NCI-H2196 (cell line): Measurements from ENCODE around the gene SMAD7.

ENCODE experiments used
- DNase-seq: peaks from one replicate; lab custom pipeline; 2025; ENCODE audit not compliant: unreplicated experiment; lab: John Stamatoyannopoulos, UW

Gene SMAD7

DNA sequence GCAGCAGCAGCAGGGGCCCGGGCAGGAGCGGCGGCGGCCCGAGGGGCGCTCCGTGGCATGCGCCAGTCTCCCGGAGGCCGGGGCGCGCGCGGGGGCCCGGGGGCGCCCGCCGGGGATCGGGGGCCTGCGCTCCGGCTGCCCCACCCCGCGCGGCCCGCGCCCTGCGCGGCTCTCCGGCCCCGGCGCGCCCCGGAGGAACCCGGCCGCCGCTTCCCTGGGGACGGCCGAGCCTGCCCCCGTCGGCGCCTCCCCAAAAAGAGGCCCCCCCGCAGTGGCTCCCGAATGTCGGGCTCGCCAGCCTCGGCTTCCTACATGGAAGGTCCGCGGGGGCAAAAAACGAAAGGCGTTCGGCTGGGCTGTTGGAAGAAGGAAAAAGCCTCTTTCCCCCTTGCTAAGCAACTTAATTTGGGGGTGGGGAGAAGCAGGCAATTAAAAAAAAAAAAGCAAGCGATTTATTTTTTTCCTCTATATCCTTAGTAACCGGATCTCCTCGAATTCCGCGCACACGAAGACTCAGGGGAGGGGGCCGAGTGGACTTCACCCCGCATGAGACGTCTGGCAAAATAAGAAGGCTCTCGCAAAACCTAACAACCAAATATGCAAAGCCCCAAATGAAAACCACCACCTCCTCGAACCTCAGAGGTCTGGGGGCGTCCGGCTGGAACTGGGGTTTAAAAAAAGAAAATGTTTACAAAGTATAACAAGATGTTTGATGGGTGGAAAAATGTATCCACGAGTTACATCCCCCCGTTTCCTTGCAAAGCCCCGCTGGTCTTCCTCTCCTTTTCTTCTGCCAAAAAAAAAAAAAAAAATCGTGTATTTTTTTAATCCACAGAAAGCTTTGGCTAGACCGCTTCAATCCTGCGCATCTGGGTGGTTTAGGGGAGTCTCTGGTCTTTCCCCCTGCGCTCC is at the start of gene SMAD7:
SMAD7 (minus strand) TSS at position 430 of the 912 bp plus-strand sequence. CDS start 541 bp downstream, outside the sequence.
- no peak for DNase-seq

DNA sequence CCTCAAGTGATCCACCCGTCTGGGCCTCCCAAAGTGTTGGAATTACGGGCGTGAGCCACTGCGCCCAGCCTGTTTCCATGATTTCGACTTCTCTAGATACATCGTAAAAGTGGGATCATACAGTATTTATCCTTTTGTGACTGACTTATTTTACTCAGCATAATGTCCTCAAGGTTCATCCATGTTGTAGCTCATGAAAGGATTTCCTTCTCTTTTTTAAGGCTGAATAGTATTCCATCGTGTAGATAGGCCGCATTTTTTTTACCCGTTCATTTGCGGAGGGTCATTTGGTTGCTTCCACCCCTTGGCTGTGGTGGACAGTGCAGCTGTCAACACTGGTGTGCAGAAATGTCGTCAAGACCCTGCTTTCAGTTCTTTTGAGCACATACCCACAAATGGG is 48.8 kb upstream of the SMAD7 start:
- no peak for DNase-seq

DNA sequence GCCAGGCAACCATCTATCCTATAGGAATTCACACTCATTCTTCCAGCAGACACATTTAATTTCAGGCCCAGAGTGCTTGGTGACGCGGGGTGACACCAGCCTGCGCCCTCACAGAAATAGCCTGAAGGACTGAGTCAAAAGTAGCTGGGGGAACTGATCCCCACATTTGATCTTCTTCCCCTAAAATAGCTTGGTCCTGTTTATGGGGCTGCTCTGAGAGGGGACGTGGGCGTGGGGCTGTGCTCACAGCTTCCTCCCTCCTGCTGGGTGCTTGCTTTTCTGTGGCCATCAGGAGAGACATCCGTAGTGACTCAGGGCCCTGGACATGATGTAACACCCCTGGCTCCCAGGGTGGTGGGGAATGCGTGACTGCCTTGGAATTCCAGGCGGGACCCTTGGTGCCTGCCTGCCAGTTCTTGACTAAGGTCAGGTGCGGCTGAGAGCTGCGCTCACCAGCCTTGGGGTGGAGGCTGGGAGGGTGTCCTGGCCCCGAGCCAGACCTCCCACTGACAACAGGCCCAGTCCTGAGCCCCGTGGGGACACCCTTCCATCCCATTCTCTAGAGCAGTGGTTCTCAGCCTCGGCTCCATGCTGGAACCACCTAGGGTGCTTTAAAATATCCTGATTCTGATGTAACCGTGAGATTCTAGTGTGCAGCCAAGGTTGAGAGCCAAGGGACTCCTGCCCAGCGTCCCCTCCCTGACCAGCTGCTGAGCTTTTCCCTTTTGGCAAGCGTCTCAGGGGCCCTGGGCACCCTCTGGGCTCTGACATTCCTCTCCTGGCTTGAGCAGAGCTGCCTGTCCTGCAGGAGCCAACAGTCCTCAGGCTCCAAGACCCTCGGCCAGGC is 47.4 kb upstream of the SMAD7 start:
- DNase-seq = no peak

DNA sequence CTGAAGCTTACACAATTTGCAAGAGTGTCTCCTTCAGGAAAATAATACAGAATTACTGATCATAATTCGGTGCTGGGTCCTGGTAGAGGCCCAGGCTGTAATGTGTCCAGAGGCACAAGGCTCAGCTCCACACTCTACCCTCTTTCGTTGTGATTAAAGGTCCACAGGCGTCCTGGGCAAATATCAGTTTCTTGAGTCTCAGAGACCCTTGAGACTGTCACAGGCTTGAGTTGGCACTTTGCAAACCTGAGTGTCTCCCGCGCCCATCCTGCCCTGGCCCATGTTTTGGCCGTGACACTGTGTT is 46.9 kb upstream of the SMAD7 start:
- no peak for DNase-seq

- DNase-seq = peak; percentile 13
These were observed 46.2 kb upstream of the SMAD7 start for GRCh38 chr18:48996901-48997463.

DNA sequence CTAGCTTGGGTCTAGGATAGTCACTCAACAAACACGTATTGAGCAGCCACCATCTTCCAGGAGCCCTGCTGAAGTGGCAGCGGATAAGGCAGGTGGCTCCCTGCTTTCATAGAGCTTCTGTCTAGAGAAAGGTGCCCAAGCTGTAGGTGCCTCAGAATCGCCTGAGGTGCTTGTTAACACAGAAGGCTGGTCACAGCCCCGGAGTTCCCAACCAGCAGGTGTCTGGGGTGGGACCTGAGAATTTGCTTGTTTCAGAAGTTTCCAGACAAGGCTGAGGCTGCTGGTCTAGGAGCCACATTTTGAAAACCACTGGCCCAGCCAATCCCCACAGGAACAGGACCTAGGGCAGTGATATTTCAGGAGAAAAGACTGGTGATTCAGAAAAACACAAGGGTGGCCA is 45.3 kb upstream of the SMAD7 start:
- no peak for DNase-seq

DNA sequence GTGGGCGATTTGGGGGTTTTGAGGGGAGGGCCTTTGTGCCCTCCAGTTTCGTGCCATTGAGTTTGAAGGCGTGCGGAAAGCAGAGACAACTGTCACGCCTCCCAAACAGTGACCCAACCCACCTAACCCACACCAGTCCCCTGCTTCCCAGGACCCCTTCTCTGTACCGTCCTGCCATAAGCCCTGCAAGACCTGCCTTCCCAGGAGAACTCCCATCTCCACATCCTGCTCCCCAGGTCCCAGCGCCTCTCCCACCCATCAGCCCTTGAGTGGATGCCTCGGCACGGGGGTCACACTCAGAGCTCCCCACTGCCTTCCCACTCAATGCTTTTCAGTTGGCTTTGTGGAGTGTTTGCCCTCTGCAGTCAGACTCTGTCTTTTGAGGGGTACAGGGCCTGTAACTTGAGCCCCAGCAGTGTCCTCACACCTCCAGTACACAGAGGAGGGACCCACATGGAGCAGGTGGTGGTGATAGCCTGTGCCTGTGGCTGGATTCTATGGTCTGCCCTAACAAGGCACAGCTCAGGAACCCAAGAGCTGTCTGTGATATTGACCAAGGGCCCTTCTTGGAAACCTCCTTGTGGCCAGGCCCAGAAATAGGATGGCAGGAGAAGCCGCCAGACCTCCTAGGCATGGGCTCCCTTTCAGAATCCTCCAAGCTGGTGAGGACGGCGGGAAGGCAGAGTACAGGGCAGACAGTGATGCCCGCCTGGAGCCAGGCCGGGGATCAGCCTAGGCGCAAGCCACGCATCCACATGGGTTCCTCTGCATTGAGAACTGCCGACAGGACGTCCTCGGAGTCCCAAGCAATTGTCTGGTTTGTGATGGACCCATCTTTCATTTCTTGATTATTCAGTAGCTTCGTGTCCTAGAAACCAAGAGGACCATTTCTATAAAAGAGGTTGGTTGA is 44.4 kb upstream of the SMAD7 start:
- DNase-seq = no peak

GRCh38 chr18:48994044-48994651 is 43.4 kb upstream of the SMAD7 start:
- DNase-seq = peak; percentile 16

- DNase-seq = peak; percentile 25
These were observed 42.8 kb upstream of the SMAD7 start for GRCh38 chr18:48993586-48993985.

GRCh38 chr18:48992791-48993555 is 42.2 kb upstream of the SMAD7 start:
- no peak for DNase-seq

DNA sequence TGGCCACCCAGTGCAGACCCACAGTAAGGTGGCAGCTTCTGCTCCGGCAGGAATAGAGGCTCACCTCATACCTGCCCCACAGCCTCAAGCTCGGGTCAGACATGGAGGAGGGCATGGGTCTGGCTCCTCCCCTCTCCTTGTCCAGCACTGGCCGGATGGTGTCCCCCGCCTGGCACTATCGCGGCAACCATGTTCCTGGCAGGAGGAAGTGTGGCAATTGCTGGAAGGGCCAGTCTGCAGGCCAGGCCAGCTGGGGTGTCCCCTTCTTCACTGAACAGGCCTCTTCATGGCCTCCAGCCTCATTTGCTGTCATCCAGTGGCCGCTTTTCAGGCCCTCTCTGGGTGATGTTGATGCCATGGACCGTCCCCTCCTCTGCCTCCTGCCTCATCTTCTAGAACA is 41.4 kb upstream of the SMAD7 start:
- DNase-seq = no peak

DNA sequence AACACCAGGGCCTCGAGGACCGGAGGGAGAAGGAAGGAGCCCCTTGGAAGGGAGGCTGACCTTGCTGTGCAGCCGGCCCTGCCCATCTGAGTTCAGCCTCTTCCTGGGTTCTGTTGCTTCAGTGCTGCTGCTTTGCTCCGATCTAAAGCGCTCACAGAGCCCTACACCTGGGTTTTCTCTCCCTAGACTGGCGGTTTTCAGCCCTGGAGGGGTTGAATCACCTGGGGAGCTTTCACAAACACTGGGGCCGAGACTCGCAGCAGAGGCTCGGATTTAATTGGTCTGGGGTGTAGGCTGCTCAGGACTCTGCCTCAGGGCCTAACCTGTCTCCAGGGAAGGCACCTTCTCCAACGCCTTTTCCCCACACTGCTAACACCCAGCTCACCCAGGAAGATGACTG is 40.9 kb upstream of the SMAD7 start:
- no peak for DNase-seq

DNA sequence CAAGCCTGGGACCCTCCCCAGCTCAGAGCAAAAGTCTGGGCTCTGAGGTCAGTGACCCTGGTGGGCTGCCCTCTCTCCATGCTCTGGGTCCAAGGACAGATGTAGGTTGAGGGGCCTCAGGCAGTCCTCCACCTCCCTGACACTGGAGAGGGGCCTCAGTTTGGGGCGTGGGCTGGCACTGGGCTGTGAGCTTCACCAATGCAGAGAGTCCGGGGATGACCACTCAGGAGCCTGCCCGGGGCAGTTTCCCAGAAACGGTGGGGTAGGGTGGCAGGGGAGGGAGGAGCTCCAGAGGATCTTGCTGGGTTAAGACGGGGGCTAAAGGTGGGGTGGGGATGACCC is 40.5 kb upstream of the SMAD7 start:
- no peak for DNase-seq

DNA sequence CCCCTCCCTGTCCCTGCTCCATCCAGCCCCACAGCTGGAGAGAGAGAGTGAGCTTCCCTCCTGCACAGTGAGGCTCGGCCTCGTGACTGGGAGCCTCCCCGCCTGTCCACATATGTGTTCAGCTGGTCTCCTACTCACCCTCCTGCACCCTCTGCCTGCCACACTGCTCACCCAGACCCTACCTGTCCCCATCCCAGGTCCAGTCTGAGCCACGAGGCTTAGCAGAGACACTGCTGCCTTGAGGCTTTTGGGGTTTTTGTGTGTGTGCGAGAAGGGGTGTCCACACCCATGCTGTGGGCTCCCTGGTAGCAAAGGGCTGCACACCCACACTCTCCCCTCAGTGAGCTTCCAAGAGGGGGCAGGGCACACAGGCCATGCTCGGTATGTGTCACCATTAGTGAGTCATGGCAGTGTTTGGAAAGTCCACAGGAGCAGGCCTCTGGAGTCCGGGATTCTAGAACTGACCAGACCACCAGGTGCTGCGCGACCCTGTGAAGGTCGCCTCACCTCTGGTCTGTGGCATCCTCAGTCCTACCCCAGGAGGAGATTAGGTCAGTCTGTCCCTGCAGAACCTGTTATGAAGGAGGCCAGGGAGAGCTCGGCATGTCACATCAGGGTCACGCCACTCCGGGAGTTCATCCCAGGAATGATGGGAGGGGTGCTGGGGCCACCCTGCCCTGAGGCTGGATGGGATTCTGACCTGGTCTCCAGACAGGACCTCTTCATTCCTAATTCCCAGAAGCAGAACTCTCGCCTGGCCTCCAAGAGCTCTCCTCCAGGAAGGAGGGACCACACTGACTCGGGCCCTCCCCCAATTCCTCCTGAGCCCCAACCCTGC is 39.9 kb upstream of the SMAD7 start:
- no peak for DNase-seq

DNA sequence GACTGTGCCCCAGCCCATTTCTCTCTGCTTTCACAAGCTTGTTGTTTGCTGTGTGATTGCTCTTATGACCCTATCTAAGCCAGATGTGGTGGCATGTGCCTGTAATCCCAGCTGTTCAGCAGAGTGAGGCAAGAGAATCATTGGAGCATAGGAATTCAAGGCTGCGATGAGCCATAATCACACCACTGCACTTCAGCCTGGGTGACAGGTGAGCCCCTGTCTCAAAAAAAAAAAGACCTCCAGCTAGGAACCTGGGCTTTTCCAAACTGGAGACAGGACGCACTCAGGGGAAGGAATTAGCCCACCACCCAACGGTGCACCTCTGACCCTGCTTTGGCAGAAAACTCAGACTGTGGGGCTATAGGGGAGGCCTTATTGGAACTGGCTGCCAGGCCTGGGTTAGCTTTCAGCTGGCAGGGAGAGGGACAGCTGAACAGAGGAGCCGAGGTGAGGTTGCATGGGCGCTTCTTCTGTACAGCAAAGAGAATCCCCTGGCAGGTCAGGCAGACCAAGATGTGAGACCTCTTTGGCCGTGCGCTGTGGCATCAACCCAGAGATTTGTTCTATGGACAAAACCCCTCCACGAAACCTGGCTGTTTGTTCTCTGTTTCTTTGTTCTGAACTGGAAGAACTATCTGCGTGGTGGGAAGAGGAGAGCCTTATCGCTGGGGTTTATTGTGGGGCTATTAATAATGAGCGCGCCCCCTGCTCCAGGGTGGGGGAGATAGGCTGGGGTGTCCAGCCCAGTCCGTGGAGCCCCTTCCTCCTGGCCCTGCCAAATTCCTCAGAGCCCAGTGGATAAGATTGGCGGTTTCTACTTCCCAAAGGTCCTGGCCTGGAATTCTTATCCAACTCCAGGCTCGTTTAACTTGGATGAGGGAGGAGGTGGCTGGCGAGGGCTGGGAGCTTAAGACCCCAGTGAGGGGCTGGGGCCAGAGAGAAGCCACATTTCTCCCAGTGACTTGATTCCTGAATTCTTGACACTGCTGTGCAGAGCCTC is 38.8 kb upstream of the SMAD7 start:
- no peak for DNase-seq

- DNase-seq = no peak
These were observed 37.9 kb upstream of the SMAD7 start for GRCh38 chr18:48988508-48989303.

DNA sequence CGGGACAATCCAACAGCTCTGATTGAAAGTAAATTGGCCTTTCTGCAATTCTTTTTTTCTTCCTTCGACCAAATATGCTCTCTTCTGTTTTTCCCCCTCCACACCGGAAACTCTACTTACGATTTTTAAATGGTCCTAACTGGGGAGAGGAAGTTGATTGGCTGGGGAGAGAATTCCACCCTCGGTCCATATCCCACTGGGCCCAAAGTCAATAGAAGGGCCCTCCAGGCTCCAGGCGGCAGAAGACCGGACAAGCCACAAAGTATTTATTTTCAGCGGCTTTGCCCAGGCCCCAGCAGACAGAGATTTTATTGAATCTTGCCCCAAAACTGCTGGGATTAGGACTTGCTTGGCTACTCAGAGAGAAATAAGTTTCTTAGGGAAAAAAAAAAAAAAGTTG is 37.1 kb upstream of the SMAD7 start:
- no peak for DNase-seq
